Loucy (cell line): Measurements from ENCODE around the gene UVRAG.

Experiments used
- H2AFZ ChIP-seq: fragments of 200-600 bp; sonication (generic); 2 replicates; pipeline ENCODE4 v1.6.0; 2016; ENCODE audit warnings: antibody characterized with exemption, mild to moderate bottlenecking, low read length, moderate library complexity
- H3F3A ChIP-seq: fragments of 200-600 bp; 2 replicates; pipeline ENCODE4 v1.6.0; 2016; ENCODE audit warnings: antibody characterized with exemption, low read depth, mild to moderate bottlenecking
- H3K27me3 ChIP-seq: fragments of 200-600 bp; sonication (generic); 2 replicates; pipeline ENCODE4 v1.6.1; 2014; ENCODE audit warnings: low read length, mild to moderate bottlenecking; ENCODE audit not compliant: insufficient read depth, poor library complexity, severe bottlenecking
- H3K36me3 ChIP-seq: fragments of 200-600 bp; sonication (generic); 2 replicates; pipeline ENCODE4 v1.6.1; 2016; ENCODE audit warnings: low read length; ENCODE audit not compliant: insufficient read depth
- H3K4me1 ChIP-seq: fragments of 200-600 bp; sonication (generic); 2 replicates; pipeline ENCODE4 v1.5.1; 2014; ENCODE audit warnings: low read length, mild to moderate bottlenecking; ENCODE audit not compliant: insufficient read depth, poor library complexity, severe bottlenecking
- H3K4me2 ChIP-seq: fragments of 200-600 bp; sonication (generic); 2 replicates; pipeline ENCODE4 v1.6.0; 2014; ENCODE audit warnings: antibody characterized with exemption, low read length, low read depth, mild to moderate bottlenecking; ENCODE audit not compliant: poor library complexity, severe bottlenecking
- H3K4me3 ChIP-seq: fragments of 200-600 bp; sonication (generic); 2 replicates; pipeline ENCODE4 v1.5.1; 2014; ENCODE audit warnings: low read length, mild to moderate bottlenecking, mixed read lengths; ENCODE audit not compliant: poor library complexity, severe bottlenecking
- H3K79me2 ChIP-seq: fragments of 200-600 bp; sonication (generic); 2 replicates; pipeline ENCODE4 v1.6.1; 2014; ENCODE audit warnings: low read length; ENCODE audit not compliant: insufficient read depth
- H3K9ac ChIP-seq: fragments of 200-600 bp; sonication (generic); 2 replicates; pipeline ENCODE4 v1.6.0; 2014; ENCODE audit warnings: mild to moderate bottlenecking, low read depth, low read length, moderate library complexity; ENCODE audit not compliant: poor library complexity, severe bottlenecking
- H3K9me2 ChIP-seq: fragments of 200-600 bp; sonication (generic); replicated peaks from 2 replicates; pipeline ENCODE4 v1.6.1; 2016; ENCODE audit warnings: low read depth, low read length, mixed read lengths
- H3K9me3 ChIP-seq: fragments of 200-600 bp; sonication (generic); 2 replicates; pipeline ENCODE4 v1.6.1; 2014; ENCODE audit warnings: mild to moderate bottlenecking, antibody characterized with exemption, low read length, low read depth; ENCODE audit not compliant: insufficient read depth
- H4K20me1 ChIP-seq: fragments of 200-600 bp; sonication (generic); 2 replicates; pipeline ENCODE4 v1.6.0; 2014; ENCODE audit warnings: antibody characterized with exemption, low read length, mild to moderate bottlenecking; ENCODE audit not compliant: insufficient read depth, poor library complexity, severe bottlenecking
- CTCF ChIP-seq: fragments of 200-600 bp; sonication (generic); conservative IDR thresholded peaks from 2 replicates; pipeline ENCODE4 v1.5.1; 2014; ENCODE audit warnings: mild to moderate bottlenecking, antibody characterized with exemption, low read length
- EZH2phosphoT487 ChIP-seq: fragments of 200-600 bp; IDR thresholded peaks from 2 replicates; pipeline ENCODE4 v1.6.1; 2018; ENCODE audit warnings: antibody characterized with exemption, mild to moderate bottlenecking, moderate library complexity, borderline replicate concordance

UVRAG gene

DNA sequence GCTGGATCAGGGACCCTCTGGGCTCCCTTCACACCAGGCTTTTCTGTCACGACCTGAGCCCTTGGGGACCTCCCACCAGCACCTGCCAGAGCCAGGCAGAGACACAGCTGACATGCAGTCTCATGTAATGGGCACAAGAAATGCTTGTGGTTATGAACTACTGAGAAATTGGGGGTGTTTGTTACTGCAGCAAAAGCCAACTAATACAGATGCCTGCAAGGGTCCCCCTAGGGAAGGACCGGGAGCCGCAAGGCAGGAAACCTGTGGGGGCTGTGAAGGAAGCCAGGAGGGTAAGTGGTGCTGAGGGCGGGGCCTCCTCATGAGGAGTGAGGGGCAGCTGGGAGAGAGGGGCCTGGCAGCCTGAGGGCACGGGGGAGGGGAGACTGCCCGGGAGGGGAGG lies 374.7 kb downstream of the UVRAG start:
- Histone ChIP-seq H3K4me3 (no peak overlapping the region), H3K9me2 (no peaks in the 10 kb centered on the region), H2AFZ (no peak overlapping the region), H3K4me2 (no peak overlapping the region), H3K79me2 (no peaks in the 10 kb centered on the region), H3K27me3 (no peaks in the 10 kb centered on the region), H4K20me1 (no peaks in the 10 kb centered on the region), H3K4me1 (no peaks in the 10 kb centered on the region), H3F3A (no peaks in the 10 kb centered on the region), H3K9ac (no peak overlapping the region), H3K9me3 (no peaks in the 10 kb centered on the region), H3K36me3 (no peaks in the 10 kb centered on the region)
- TF ChIP-seq EZH2phosphoT487 = no peak
- no peak for TF ChIP-seq CTCF

DNA sequence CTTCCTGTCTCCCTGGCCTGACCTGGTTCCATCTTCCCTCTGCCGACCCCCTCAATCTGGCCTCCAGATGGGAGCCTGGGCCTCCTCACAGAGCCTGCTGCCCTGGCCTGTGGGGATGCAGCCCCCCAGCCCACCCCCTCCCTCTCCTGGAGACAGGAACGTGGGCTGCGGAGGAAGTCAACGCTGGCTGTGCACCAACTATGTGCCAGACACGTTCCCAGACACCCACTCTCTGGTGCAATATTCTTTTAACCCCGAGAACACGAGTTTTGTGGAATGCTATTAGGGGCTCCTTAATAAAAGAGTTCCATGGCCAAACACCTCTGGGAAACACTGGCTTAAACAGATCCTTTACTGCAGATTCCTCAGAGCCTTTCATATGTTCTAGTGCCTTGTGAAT lies 375.4 kb downstream of the UVRAG start:
- no peaks in the 10 kb centered on the region for H3K9me2 ChIP-seq
- H4K20me1 ChIP-seq = no peaks in the 10 kb centered on the region
- no peaks in the 10 kb centered on the region for H3F3A ChIP-seq
- no peaks in the 10 kb centered on the region for H3K36me3 ChIP-seq
- H2AFZ ChIP-seq = no peak overlapping the region
- H3K4me3 ChIP-seq = no peak overlapping the region
- H3K27me3 ChIP-seq = no peaks in the 10 kb centered on the region
- H3K4me2 ChIP-seq = no peak overlapping the region
- TF ChIP-seq EZH2phosphoT487 (no peak), CTCF (no peak)
- H3K4me1 ChIP-seq = no peaks in the 10 kb centered on the region
- no peaks in the 10 kb centered on the region for H3K9me3 ChIP-seq
- no peaks in the 10 kb centered on the region for H3K79me2 ChIP-seq
- H3K9ac ChIP-seq = no peak overlapping the region
